HG03196 (cell line): ENCODE data around the gene PCGF1.
A peak's percentile ranks its signal among the peaks of the same experiment; 100 is the strongest.
"Not testable (repeated sequence)": the region's sequence is repeated elsewhere in the genome, so short reads cannot be mapped to it uniquely, and the experiment has no call there.

Source experiments
- ATAC-seq: cut with Tn5 transposase; IDR thresholded peaks from one replicate; pipeline ENCODE4 v1.9.1; 2021; ENCODE audit not compliant: unreplicated experiment

PCGF1 gene

DNA sequence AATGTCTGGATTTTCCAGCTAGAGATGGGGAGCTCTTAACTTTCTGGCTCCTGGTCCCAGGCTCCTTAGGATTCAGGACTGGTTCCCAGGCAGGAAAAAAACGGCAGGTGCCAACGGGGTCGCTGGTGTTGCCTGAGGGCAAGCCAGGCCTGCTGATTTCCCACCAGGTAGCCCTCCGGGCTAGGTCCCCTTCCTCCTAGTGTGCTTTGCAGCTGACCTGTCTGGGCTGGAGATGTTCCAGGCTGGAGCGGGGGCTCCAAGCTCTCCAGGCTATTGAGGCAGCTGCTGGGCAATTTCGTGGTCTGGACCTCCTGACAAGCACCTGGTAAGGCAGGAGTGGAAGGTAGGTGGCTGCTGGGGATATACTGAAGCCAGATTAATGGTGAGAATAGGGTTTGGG, 33.0 kb downstream of the PCGF1 start:
- ATAC-seq: no peak

- peak; percentile 1 for ATAC-seq
Measured at GRCh38 chr2:74472945-74473258, 34.6 kb downstream of the PCGF1 start.

GRCh38 chr2:74472086-74472944, 35.2 kb downstream of the PCGF1 start, which contains the start of gene MRPL53:
TSS of gene MRPL53 (minus strand) at chr2:74472680. CDS start at chr2:74472660, 20 bp downstream.
- peak; percentile 85 for ATAC-seq

- no peak for ATAC-seq
Measured at GRCh38 chr2:74471332-74472065, 36.0 kb downstream of the PCGF1 start.

- not testable (repeated sequence) for ATAC-seq
Measured at GRCh38 chr2:74470742-74471141, 36.8 kb downstream of the PCGF1 start.

DNA sequence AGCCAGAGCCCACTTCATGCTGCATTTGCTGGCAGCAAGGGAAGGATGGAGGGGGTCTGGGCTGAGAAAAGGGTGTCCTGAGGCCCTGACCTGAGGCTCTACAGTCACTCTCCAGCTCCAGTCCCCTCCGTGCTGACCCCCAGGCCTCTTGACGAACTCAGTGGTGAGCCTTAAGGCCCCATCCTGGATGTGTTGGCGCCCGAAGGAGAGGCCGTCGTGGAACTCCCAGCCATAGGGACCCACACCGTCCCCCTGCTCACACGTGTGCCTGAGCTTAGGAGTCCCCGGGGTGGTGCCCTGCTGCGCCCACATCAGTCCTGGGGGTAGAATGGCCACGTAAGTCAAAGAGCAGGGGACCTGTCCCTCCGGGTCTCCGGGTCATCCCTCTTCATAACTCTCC, 43.1 kb downstream of the PCGF1 start:
- no peak for ATAC-seq

DNA sequence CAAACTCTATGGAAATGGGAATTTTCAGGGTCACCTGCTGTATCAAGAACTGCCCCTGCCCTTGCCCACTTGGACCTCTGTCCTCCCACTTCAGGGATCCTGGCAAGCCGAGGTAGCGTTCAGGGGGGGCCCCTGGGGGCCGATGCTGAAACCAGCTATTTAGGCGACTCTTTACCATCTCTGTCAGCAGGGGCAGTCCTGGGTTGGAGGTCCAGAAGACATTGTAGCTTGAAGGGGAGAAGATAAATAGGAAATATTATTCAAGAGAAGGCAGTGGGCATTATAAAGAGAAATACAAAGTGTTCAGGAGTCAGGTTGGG, 44.7 kb downstream of the PCGF1 start:
- no peak for ATAC-seq

- ATAC-seq: no peak
Measured at GRCh38 chr2:74462054-74462785, 45.3 kb downstream of the PCGF1 start.

DNA sequence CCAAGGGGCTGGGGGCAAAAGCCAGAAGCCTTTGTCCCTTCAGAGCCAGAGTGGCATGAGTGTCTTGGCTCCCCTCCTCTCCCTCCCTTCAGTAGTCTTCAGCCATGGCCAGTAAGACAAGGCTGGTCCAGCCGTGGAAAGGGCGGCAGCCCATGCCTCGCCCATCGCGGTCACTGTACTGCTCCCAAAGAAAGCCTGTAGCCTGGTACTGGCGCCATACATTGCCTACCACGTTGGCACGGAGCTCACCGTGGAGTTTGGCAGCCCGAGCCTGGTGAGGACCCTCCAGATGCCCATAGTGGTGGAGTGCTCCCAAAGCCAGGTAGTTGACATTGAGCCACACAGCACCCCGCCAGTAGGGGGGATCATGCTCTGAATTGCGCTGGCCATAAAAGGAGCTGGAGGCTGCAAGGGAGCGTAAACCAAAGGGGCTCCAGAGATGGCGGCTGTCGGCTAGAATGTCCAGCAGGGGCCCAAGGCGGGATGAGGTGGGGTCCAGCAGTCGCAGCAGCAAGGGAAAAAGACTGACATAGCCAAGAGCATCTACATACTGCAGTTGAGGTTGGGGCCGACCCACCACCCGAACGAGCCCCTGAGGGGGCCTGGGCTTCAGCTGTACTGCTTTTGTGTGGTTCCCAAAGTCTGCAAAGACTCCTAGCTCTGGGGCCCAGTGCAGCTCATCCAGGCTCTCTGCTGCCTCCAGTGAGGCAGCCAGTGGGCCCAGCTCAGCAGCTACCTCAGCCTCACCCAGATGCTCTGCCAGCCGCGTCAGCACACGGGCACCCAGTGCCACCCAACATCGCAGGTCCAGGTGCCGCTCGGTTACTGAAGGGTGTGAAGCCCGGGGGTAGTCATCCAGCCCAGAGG, 46.1 kb downstream of the PCGF1 start:
- no peak for ATAC-seq

GRCh38 chr2:74460187-74460586, 47.3 kb downstream of the PCGF1 start:
- ATAC-seq: not testable (repeated sequence)

DNA sequence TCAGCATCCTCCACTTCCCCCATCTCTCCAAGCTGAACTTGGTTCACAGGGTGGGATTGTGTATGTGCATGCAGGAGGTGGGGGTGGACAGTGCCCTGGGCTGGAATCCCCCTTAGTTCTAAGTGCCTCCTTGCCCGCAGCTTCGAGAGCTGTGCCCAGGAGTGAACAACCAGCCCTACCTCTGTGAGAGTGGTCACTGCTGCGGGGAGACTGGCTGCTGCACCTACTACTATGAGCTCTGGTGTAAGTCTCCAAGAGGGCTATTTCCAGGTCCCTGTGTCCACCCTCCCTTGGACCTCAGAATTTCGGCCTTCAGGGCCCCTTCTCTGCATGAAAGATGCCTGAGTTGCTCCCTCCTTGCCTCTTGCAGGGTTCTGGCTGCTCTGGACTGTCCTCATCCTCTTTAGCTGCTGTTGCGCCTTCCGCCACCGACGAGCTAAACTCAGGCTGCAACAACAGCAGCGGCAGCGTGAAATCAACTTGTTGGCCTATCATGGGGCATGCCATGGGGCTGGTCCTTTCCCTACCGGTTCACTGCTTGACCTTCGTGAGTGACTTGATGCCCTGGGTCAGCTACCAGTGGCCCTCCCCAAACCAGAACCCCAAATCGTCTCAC, 47.9 kb downstream of the PCGF1 start:
- ATAC-seq: not testable (repeated sequence)

GRCh38 chr2:74458938-74459363, 48.5 kb downstream of the PCGF1 start:
- ATAC-seq: no peak

GRCh38 chr2:74458132-74458937, 49.2 kb downstream of the PCGF1 start, which contains the start of gene WBP1:
TSS of gene WBP1 (plus strand) at chr2:74458438. CDS start at chr2:74458603, 165 bp downstream.
- peak; percentile 79 for ATAC-seq

GRCh38 chr2:74457549-74458131, 49.9 kb downstream of the PCGF1 start:
- ATAC-seq: peak; percentile 37

DNA sequence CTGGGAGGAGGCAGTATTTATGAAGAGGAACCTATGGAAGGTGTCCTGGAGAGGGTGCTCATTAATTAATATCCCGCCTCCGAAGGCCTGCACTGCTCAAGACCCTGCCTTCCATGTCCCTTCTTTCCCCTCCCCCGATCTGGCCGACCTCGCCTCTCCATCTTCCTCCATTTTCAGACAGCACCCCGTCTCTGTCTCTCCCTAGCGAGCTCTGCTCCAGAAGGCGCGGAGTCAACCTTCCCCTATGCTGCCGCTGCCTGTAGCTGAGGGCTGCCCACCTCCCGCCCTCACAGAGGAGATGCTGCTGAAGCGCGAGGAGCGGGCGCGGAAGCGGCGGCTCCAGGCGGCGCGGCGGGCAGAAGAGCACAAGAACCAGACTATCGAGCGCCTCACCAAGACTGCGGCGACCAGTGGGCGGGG, 50.4 kb downstream of the PCGF1 start:
- no peak for ATAC-seq
